ENCODE measurements around the gene ZNF302. TPM values are rescaled to one million over a fixed set of nuclear protein-coding genes. Genes with fewer than 3 reads are reported as not detected.

The ZNF302 gene
- polyA plus RNA-seq, 1 of the 3 experiments (the other 2 are of a cell fraction) = 14.3 TPM

- H3F3A ChIP-seq (replicated peaks; ENCODE audit: insufficient read depth) = peaks cover 6% of the 10 kb centered on the region
- TF ChIP-seq FOSL2 (IDR thresholded peaks at IDR 0.05; ENCODE audit: borderline replicate concordance, low read depth) = no peak
- no peak for TF ChIP-seq YY1 (IDR thresholded peaks at IDR 0.05; ENCODE audit: low read depth)
- TF ChIP-seq ZBTB33 (IDR thresholded peaks at IDR 0.05; ENCODE audit: borderline replicate concordance, low read depth) = no peak
- no peak for TF ChIP-seq JUND (IDR thresholded peaks at IDR 0.05)
- no peak for TF ChIP-seq CTCF (IDR thresholded peaks at IDR 0.05)
- no peak for TF ChIP-seq CHD2 (IDR thresholded peaks at IDR 0.05; ENCODE audit: low read length, partially characterized antibody)
- TF ChIP-seq MXI1 (IDR thresholded peaks at IDR 0.05; ENCODE audit: low read depth, low read length) = no peak
- no peak for TF ChIP-seq FOXJ3 (CRISPR knock-in tag; IDR thresholded peaks at IDR 0.05)
- no peak for TF ChIP-seq USF2 (IDR thresholded peaks at IDR 0.05; ENCODE audit: borderline replicate concordance, low read depth, low read length)
- TF ChIP-seq RFX5 (IDR thresholded peaks at IDR 0.05; ENCODE audit: low read length) = no peak
- no peak for TF ChIP-seq NRF1 (IDR thresholded peaks at IDR 0.05; ENCODE audit: low read depth, low read length)
- TF ChIP-seq SMC3 (IDR thresholded peaks at IDR 0.05; ENCODE audit: low read depth, low read length) = no peak
- TF ChIP-seq TAF1 (IDR thresholded peaks at IDR 0.05; ENCODE audit: borderline replicate concordance, low read depth, low read length) = no peak
- H3K27me3 ChIP-seq (ENCODE audit: insufficient read depth) = no peaks in the 10 kb centered on the region
- no peak overlapping the region for H3K4me2 ChIP-seq
- no peaks in the 10 kb centered on the region for H3K79me2 ChIP-seq (ENCODE audit: insufficient read depth)
- CTCF ChIA-PET = interaction anchor here (0.9 kb wide), 1 partner anchor 25 kb away, joined by 3 read pairs; no protein-coding TSS in a partner anchor
- H3K36me3 ChIP-seq (replicated peaks in 1 of 2; ENCODE audit: control insufficient read depth in 1 of 2, insufficient read depth in 2 of 2, low read length in 1 of 2) = peaks cover 20 to 27% of the 10 kb centered on the region in 2 experiments
- H3K9me2 ChIP-seq = no peaks in the 10 kb centered on the region
- no peaks in the 10 kb centered on the region for H3K4me1 ChIP-seq (ENCODE audit: control insufficient read depth in 1 of 2, insufficient read depth in 2 of 2, low read depth in 1 of 2, low read length in 1 of 2)
- DNase-seq = no peak
- H4K20me1 ChIP-seq (ENCODE audit: insufficient read depth) = no peaks in the 10 kb centered on the region
- 44% methylated on average over 2 of the region's 2 CpGs for WGBS (ENCODE audit: low lambda C conversion rate)
- no peak overlapping the region for H3K27ac ChIP-seq (ENCODE audit: low read depth in 2 of 2, low read length in 1 of 2)
- H2AFZ ChIP-seq (ENCODE audit: low read depth) = no peak overlapping the region
- H3K9me3 ChIP-seq = peaks cover 30% of the 10 kb centered on the region; the same call in 1 of the 2 replicates
- no peak overlapping the region for H3K4me3 ChIP-seq (ENCODE audit: low read depth in 2 of 2, low read length in 1 of 2)
- H3K9ac ChIP-seq = no peak overlapping the region
- POLR2A ChIA-PET = interaction anchor here (1.6 kb wide), 1 partner anchor 10 kb away, joined by 6 read pairs; the partner anchor contains the start of gene ZNF302
These were observed 9.9 kb downstream of the ZNF302 start for GRCh38 chr19:34687348-34687747.

- WGBS (ENCODE audit: low lambda C conversion rate) = 25% methylated on average over 1 of the region's 1 CpG
- CTCF ChIA-PET = no interaction called here
- H3K36me3 ChIP-seq (replicated peaks in 1 of 2; ENCODE audit: control insufficient read depth in 1 of 2, insufficient read depth in 2 of 2, low read length in 1 of 2) = peaks cover 9 to 16% of the 10 kb centered on the region in 2 experiments
- DNase-seq = no peak
- H3K4me2 ChIP-seq = no peak overlapping the region
- no peak overlapping the region for H3K27ac ChIP-seq (ENCODE audit: low read depth in 2 of 2, low read length in 1 of 2)
- H3K9me2 ChIP-seq = no peaks in the 10 kb centered on the region
- POLR2A ChIA-PET = no interaction called here
- no peaks in the 10 kb centered on the region for H3K27me3 ChIP-seq (ENCODE audit: insufficient read depth)
- no peaks in the 10 kb centered on the region for H4K20me1 ChIP-seq (ENCODE audit: insufficient read depth)
- H3K4me3 ChIP-seq (ENCODE audit: low read depth in 2 of 2, low read length in 1 of 2) = no peak overlapping the region
- no peak overlapping the region for H2AFZ ChIP-seq (ENCODE audit: low read depth)
- no peak overlapping the region for H3K9ac ChIP-seq
- H3K4me1 ChIP-seq (ENCODE audit: control insufficient read depth in 1 of 2, insufficient read depth in 2 of 2, low read depth in 1 of 2, low read length in 1 of 2) = no peaks in the 10 kb centered on the region
- peaks cover 22% of the 10 kb centered on the region; the same call in 1 of the 2 replicates for H3K9me3 ChIP-seq
- H3F3A ChIP-seq (replicated peaks; ENCODE audit: insufficient read depth) = peaks cover 4% of the 10 kb centered on the region
- no peaks in the 10 kb centered on the region for H3K79me2 ChIP-seq (ENCODE audit: insufficient read depth)
- TF ChIP-seq JUND (IDR thresholded peaks at IDR 0.05) (no peak), TCF12 (IDR thresholded peaks at IDR 0.05) (no peak), PBX3 (IDR thresholded peaks at IDR 0.05) (no peak), MXI1 (IDR thresholded peaks at IDR 0.05; ENCODE audit: low read depth, low read length) (no peak), REST (IDR thresholded peaks at IDR 0.05; ENCODE audit: low read depth, low read length) (no peak), RAD21 (IDR thresholded peaks at IDR 0.05; ENCODE audit: low read length) (no peak), SMC3 (IDR thresholded peaks at IDR 0.05; ENCODE audit: low read depth, low read length) (no peak), GATA2 (CRISPR knock-in tag; IDR thresholded peaks at IDR 0.05) (no peak), FOSL2 (IDR thresholded peaks at IDR 0.05; ENCODE audit: borderline replicate concordance, low read depth) (no peak), EP300 (IDR thresholded peaks at IDR 0.05; ENCODE audit: borderline replicate concordance in 1 of 2, low read depth in 1 of 2, low read length in 1 of 2) (no peak)
These were observed 11.1 kb downstream of the ZNF302 start for GRCh38 chr19:34688592-34688991.
